OCI-LY3 (cell line): ENCODE measurements around the gene ANKRD39.
A peak's percentile ranks its signal among the peaks of the same experiment; 100 is the strongest.

ENCODE experiments used
- H2AFZ ChIP-seq: fragments of 200-600, 300-600 bp; shearing (Covaris generic); 2 replicates; pipeline ENCODE4 v1.6.0; 2014; ENCODE audit warnings: antibody characterized with exemption, low read depth, low read length
- H3K27ac ChIP-seq: fragments of 200-600, 300-600 bp; sonication (generic); 2 replicates; pipeline ENCODE4 v1.5.1; 2014; ENCODE audit warnings: mild to moderate bottlenecking, low read length, moderate library complexity, mixed read lengths
- H3K27me3 ChIP-seq: fragments of 200-600, 300-600 bp; sonication (generic); 2 replicates; pipeline ENCODE4 v1.6.1; 2014; ENCODE audit warnings: low read depth, low read length, mixed read lengths
- H3K36me3 ChIP-seq: fragments of 200-600, 300-600 bp; sonication (generic); replicated peaks from 2 replicates; pipeline ENCODE3; 2014; ENCODE audit warnings: low read depth, low read length, mixed read lengths
- H3K4me1 ChIP-seq: fragments of 300-600, 200-600 bp; sonication (generic); 2 replicates; pipeline ENCODE4 v1.6.1; 2014; ENCODE audit warnings: low read length, mixed read lengths
- H3K4me2 ChIP-seq: fragments of 200-600, 300-600 bp; sonication (generic); 2 replicates; pipeline ENCODE4 v1.6.1; 2014; ENCODE audit warnings: low read length, mixed read lengths
- H3K4me3 ChIP-seq: fragments of 300-600, 200-600 bp; sonication (generic); 2 replicates; pipeline ENCODE4 v1.5.1; 2014; ENCODE audit warnings: antibody characterized with exemption, mild to moderate bottlenecking, low read length, moderate library complexity
- H3K79me2 ChIP-seq: fragments of 300-600, 200-600 bp; shearing (Covaris generic); 2 replicates; pipeline ENCODE4 v1.6.1; 2014; ENCODE audit warnings: mild to moderate bottlenecking, low read length, mixed read lengths
- H3K9ac ChIP-seq: fragments of 300-600, 200-600 bp; shearing (Covaris generic); 2 replicates; pipeline ENCODE4 v1.6.0; 2014; ENCODE audit warnings: mild to moderate bottlenecking, low read length, moderate library complexity
- H3K9me3 ChIP-seq: fragments of 200-600, 300-600 bp; shearing (Covaris generic); 2 replicates; pipeline ENCODE4 v1.6.1; 2014; ENCODE audit warnings: low read length, mixed read lengths; ENCODE audit not compliant: insufficient read depth
- H4K20me1 ChIP-seq: fragments of 200-600, 300-600 bp; sonication (generic); 2 replicates; pipeline ENCODE4 v1.6.1; 2016; ENCODE audit warnings: low read length, mixed read lengths; ENCODE audit not compliant: insufficient read depth
- CTCF ChIP-seq: fragments of 200-600, 300-600 bp; sonication (generic); IDR thresholded peaks from 2 replicates; pipeline ENCODE4 v1.5.1; 2014; ENCODE audit warnings: antibody characterized with exemption, low read length, low read depth
- EZH2phosphoT487 ChIP-seq: fragments of 200-600 bp; shearing (Covaris generic); IDR thresholded peaks from 2 replicates; pipeline ENCODE4 v1.6.1; 2018; ENCODE audit warnings: antibody characterized with exemption, mixed run types, low read depth

Gene ANKRD39

GRCh38 chr2:96870626-96871255 lies 12.9 kb upstream of the ANKRD39 start:
- no peak for TF ChIP-seq CTCF
- no peak for TF ChIP-seq EZH2phosphoT487
- H3K4me3 ChIP-seq = peak overlapping the region; percentile 87; the same call in 1 of the 2 replicates
- H3K79me2 ChIP-seq = peaks cover 21% of the 10 kb centered on the region
- H3K27ac ChIP-seq = no peak overlapping the region
- no peak overlapping the region for H3K4me2 ChIP-seq
- no peaks in the 10 kb centered on the region for H3K36me3 ChIP-seq
- H3K27me3 ChIP-seq = peaks cover 4% of the 10 kb centered on the region; the same call in 1 of the 2 replicates
- no peaks in the 10 kb centered on the region for H3K9me3 ChIP-seq
- no peaks in the 10 kb centered on the region for H4K20me1 ChIP-seq
- peaks cover 31% of the 10 kb centered on the region for H3K4me1 ChIP-seq
- H2AFZ ChIP-seq = no peak overlapping the region
- no peak overlapping the region for H3K9ac ChIP-seq

GRCh38 chr2:96869822-96870625 lies 12.2 kb upstream of the ANKRD39 start, which contains the start of gene SEMA4C:
SEMA4C (minus strand) TSS chr2:96870080; CDS start chr2:96867886, 2,194 bp downstream.
- Histone ChIP-seq H3K27ac (peak within 1 kb of the TSS; percentile 63; the same call in 1 of the 2 replicates), H3K4me1 (peaks cover 25% of the 10 kb centered on the region), H3K36me3 (peaks cover 4% of the 10 kb centered on the region), H2AFZ (peak within 1 kb of the TSS; percentile 50; the same call in 1 of the 2 replicates), H3K4me3 (peak within 1 kb of the TSS; percentile 87), H3K79me2 (peaks cover 21% of the 10 kb centered on the region), H3K9me3 (no peaks in the 10 kb centered on the region), H3K4me2 (peak within 1 kb of the TSS; percentile 92), H3K27me3 (peaks cover 4% of the 10 kb centered on the region; the same call in 1 of the 2 replicates), H4K20me1 (no peaks in the 10 kb centered on the region), H3K9ac (peak within 1 kb of the TSS; percentile 93)
- no peak for TF ChIP-seq EZH2phosphoT487
- no peak for TF ChIP-seq CTCF

- Histone ChIP-seq H4K20me1 (no peaks in the 10 kb centered on the region), H2AFZ (peak overlapping the region; percentile 50; the same call in 1 of the 2 replicates), H3K36me3 (peaks cover 8% of the 10 kb centered on the region), H3K9ac (peak overlapping the region; percentile 93), H3K4me1 (peaks cover 18% of the 10 kb centered on the region), H3K9me3 (no peaks in the 10 kb centered on the region), H3K4me2 (peak overlapping the region; percentile 92), H3K4me3 (peak overlapping the region; percentile 87), H3K27me3 (peaks cover 4% of the 10 kb centered on the region; the same call in 1 of the 2 replicates), H3K79me2 (peaks cover 21% of the 10 kb centered on the region), H3K27ac (no peak overlapping the region)
- TF ChIP-seq CTCF = no peak
- no peak for TF ChIP-seq EZH2phosphoT487
Observed at GRCh38 chr2:96869281-96869821, 11.5 kb upstream of the ANKRD39 start.
